K562 (cell line): Measurements from ENCODE around the gene CUTA. TPM values are rescaled to one million over a fixed set of nuclear protein-coding genes. Genes with fewer than 3 reads are reported as not detected.

Experiments
- BRD9 ChIP-seq: fragments of 450-650 bp; IDR thresholded peaks from 2 replicates; pipeline ENCODE4 v1.6.1; 2018; ENCODE audit warnings: low read depth; ENCODE audit not compliant: partially characterized antibody
- EWSR1 ChIP-seq: fragments of 450-650 bp; IDR thresholded peaks from 2 replicates; pipeline ENCODE4 v1.6.1; 2018; ENCODE audit warnings: borderline replicate concordance, mild to moderate bottlenecking, low read depth, moderate library complexity; ENCODE audit not compliant: partially characterized antibody
- FOXM1 ChIP-seq, 2 experiments: fragments of 450-650 bp in 1 of 2; sonication (generic) in 1 of 2; formaldehyde crosslinking in 1 of 2; IDR thresholded peaks; 2 replicates each; pipeline versions ENCODE4 v1.6.1 to v1.9.0; 2017 to 2022; ENCODE audit warnings: low read depth in 2 of 2, mild to moderate bottlenecking in 2 of 2, missing genetic modification reagents in 1 of 2, moderate library complexity in 1 of 2
- NCOA6 ChIP-seq: fragments of 450-650 bp; IDR thresholded peaks from 2 replicates; pipeline ENCODE4 v1.6.1; 2017; ENCODE audit warnings: mild to moderate bottlenecking
- POLR3A ChIP-seq: IDR thresholded peaks from 2 replicates; pipeline ENCODE4 v1.6.1; 2011; ENCODE audit warnings: borderline replicate concordance, mild to moderate bottlenecking, moderate library complexity; ENCODE audit not compliant: insufficient read length, insufficient read depth; ENCODE audit errors: extremely low read depth
- RAD21 ChIP-seq, 2 experiments: fragments of 250-450 bp in 1 of 2; fragments of 450-650 bp in 1 of 2; sonication (Bioruptor Pico) in 1 of 2; formaldehyde crosslinking in 1 of 2; IDR thresholded peaks in 1 of 2; conservative IDR thresholded peaks in 1 of 2; 2 replicates each; pipeline versions ENCODE4 v1.4.0 to v1.8.0; 2020 to 2022; ENCODE audit warnings: mild to moderate bottlenecking in 2 of 2, moderate library complexity in 1 of 2
- RCOR1 ChIP-seq, 2 experiments: IDR thresholded peaks; 2 replicates each; pipeline ENCODE4 v1.6.1; 2012; ENCODE audit warnings: low read depth in 2 of 2, low read length in 2 of 2, borderline replicate concordance in 1 of 2, improper control_type of control experiment in 1 of 2
- REST ChIP-seq, 2 experiments: fragments of 450-650 bp; formaldehyde crosslinking in 1 of 2; IDR thresholded peaks; 2 replicates each; pipeline versions ENCODE4 v1.4.0 to v1.6.1; 2014 to 2020; ENCODE audit warnings: mild to moderate bottlenecking in 2 of 2, borderline replicate concordance in 1 of 2, low read depth in 1 of 2
- SPI1 ChIP-seq: IDR thresholded peaks from 2 replicates; pipeline ENCODE4 v1.6.1; 2011; ENCODE audit warnings: low read depth, low read length, control low read depth, borderline replicate concordance
- THRA ChIP-seq: fragments of 450-650 bp; IDR thresholded peaks from 2 replicates; pipeline ENCODE4 v1.6.1; 2017; ENCODE audit warnings: mild to moderate bottlenecking, moderate library complexity
- ZNF23 ChIP-seq: fragments of 250-450 bp; sonication (Bioruptor Pico); IDR thresholded peaks from 2 replicates; pipeline ENCODE4 v1.4.0; 2020; ENCODE audit warnings: mild to moderate bottlenecking
- ZNF436 ChIP-seq: fragments of 250-450, 450-650 bp; sonication (Bioruptor Pico); formaldehyde crosslinking; IDR thresholded peaks from 2 replicates; pipeline ENCODE4 v1.7.0; 2020; ENCODE audit warnings: mild to moderate bottlenecking
- ZNF561 ChIP-seq: fragments of 450-650 bp; formaldehyde crosslinking; conservative IDR thresholded peaks from 2 replicates; pipeline ENCODE4 v1.4.0; 2020; ENCODE audit warnings: mild to moderate bottlenecking, moderate library complexity
- polyA plus RNA-seq, 8 experiments: library from polyadenylated mRNA; depleted of rRNA in 4 of 8; stranded (reverse) in 5 of 8; unstranded in 3 of 8; fragments of >200 nt; fragmentation: Nextera tagmentation in 2 of 8; fragmentation: Illumina TruSeq in 1 of 8; extraction: Ambion mirVana in 2 of 8; extraction: Trizol in 1 of 8; gene quantifications; 2 replicates each; pipeline versions ENCODE4 v1.2.1 to v1.2.3, GENCODE V29; 2011 to 2014; ENCODE audit warnings: inconsistent platforms in 1 of 8, missing spikeins in 1 of 8
- total RNA-seq, 7 experiments: library from RNA; depleted of rRNA in 6 of 7; stranded (reverse); fragments of >200 nt in 6 of 7; fragmentation: Illumina TruSeq in 2 of 7; extraction: Trizol in 2 of 7; gene quantifications; 2 replicates each; pipeline versions ENCODE4 v1.2.1 to v1.2.3, GENCODE V29; 2011 to 2021; ENCODE audit warnings: low replicate concordance in 1 of 7
- TF ChIP-seq, protein P1 (sequence below): fragments of 250-450 bp; sonication (Bioruptor Pico); IDR thresholded peaks from 2 replicates; pipeline ENCODE4 v1.5.0; 2022; ENCODE audit warnings: mild to moderate bottlenecking

Gene CUTA
- total and polyA plus RNA-seq, 9 of the 15 experiments (the other 6 are each of a cell fraction or from before 2014, with no cell fraction given): 166 to 682 (median 310) TPM

DNA sequence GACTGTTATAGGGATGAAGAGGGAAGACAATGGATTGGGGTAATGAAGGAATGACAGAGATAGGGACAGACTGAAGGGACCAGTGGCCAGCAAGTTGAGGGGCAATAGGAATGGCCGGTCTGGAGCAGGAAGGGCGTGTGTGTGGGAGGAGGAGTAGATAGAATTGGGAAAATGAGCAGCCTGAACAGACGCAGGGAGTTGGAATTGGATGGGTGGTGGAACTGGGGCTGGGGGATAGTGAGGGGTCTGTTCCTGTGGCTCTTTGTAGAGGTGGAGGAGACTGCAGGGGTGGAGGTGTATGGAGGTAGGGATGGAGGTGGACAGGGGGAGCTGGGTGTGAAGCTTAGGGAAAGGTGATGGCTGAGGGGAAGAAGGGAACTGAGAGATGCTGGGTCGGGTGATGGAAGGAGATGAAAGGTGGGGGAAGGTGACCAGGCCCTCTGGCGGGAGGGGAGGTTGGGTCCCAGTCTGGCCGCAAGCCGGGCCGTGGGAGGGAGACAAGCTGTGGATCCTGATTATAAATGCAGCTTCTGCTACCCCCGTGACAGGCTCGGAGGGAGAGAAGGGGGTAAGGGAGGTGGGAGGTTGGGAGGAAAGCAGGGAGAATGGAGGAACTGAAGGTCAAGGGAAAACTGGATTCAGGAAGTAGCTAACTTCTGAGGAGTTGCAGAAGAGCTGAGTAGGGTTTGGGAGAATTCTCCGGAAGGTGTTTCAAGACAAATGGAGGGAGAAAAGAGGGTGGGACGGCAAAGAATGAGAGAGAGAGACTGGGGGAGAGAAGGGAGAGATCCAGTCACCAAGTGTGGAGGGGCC is 7.2 kb upstream of the CUTA start (continued):
- TF ChIP-seq RAD21 (CRISPR knock-in tag; conservative IDR thresholded peaks at IDR 0.05 in 1 of 2, IDR thresholded peaks at IDR 0.05 in 1 of 2) (peak in 1 of 2 experiments; percentile 23; a peak in 2 of 4 replicates), SPI1 (no peak), NCOA6 (no peak), BRD9 (peak; percentile 87), ZNF436 (no peak), FOXM1 (IDR thresholded peaks at IDR 0.05; ENCODE audit: low read depth) (0 out of 2 replicates have a peak, but pooled peaks have one; percentile 10), FOXM1 (CRISPR knock-in tag; IDR thresholded peaks at IDR 0.05; ENCODE audit: low read depth) (no peak), POLR3A (no peak), THRA (no peak), ZNF23 (CRISPR knock-in tag) (no peak), REST (IDR thresholded peaks at IDR 0.05; ENCODE audit: borderline replicate concordance) (peak; percentile 17; the same call in 1 of the 2 replicates), REST (CRISPR knock-in tag; IDR thresholded peaks at IDR 0.05; ENCODE audit: low read depth) (no peak), RCOR1 (IDR thresholded peaks at IDR 0.05; ENCODE audit: borderline replicate concordance in 1 of 2, low read depth in 2 of 2, low read length in 2 of 2) (peak in 1 of 2 experiments; percentile 51; a peak in 1 of 4 replicates), EWSR1 (no peak), ZNF561 (CRISPR knock-in tag) (no peak)
- TF ChIP-seq, protein P1, sequence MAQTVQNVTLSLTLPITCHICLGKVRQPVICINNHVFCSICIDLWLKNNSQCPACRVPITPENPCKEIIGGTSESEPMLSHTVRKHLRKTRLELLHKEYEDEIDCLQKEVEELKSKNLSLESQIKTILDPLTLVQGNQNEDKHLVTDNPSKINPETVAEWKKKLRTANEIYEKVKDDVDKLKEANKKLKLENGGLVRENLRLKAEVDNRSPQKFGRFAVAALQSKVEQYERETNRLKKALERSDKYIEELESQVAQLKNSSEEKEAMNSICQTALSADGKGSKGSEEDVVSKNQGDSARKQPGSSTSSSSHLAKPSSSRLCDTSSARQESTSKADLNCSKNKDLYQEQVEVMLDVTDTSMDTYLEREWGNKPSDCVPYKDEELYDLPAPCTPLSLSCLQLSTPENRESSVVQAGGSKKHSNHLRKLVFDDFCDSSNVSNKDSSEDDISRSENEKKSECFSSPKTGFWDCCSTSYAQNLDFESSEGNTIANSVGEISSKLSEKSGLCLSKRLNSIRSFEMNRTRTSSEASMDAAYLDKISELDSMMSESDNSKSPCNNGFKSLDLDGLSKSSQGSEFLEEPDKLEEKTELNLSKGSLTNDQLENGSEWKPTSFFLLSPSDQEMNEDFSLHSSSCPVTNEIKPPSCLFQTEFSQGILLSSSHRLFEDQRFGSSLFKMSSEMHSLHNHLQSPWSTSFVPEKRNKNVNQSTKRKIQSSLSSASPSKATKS: no peak
